Hippocampal formation (tissue), 2 donors: ENCODE data around the gene RPL34.

Experiments used
- DNase-seq, 2 donors: peaks; one replicate each; lab custom pipeline; 2025; lab: John Stamatoyannopoulos, UW

RPL34 gene

GRCh38 chr4:108624263-108625056 is 4.1 kb downstream of the RPL34 start:
- no peak for DNase-seq

GRCh38 chr4:108626056-108626455 is 5.7 kb downstream of the RPL34 start:
- DNase-seq = no peak

- DNase-seq = no peak
Observed at GRCh38 chr4:108628411-108628810, 8.0 kb downstream of the RPL34 start.

- no peak for DNase-seq
Observed at GRCh38 chr4:108635070-108635655, 14.8 kb downstream of the RPL34 start.

GRCh38 chr4:108636246-108636645 is 15.9 kb downstream of the RPL34 start:
- DNase-seq = no peak

GRCh38 chr4:108637856-108638255 is 17.5 kb downstream of the RPL34 start:
- DNase-seq = no peak

GRCh38 chr4:108644237-108644636 is 23.9 kb downstream of the RPL34 start:
- DNase-seq = no peak

- DNase-seq = no peak
Observed at GRCh38 chr4:108646706-108647105, 26.3 kb downstream of the RPL34 start.

GRCh38 chr4:108649863-108650211 is 29.5 kb downstream of the RPL34 start:
- no peak for DNase-seq

- DNase-seq = peak; percentile 89 to 97
Observed at GRCh38 chr4:108650212-108651013, 30.0 kb downstream of the RPL34 start, which contains the start of gene OSTC. OSTC (plus strand) TSS chr4:108650599; CDS start chr4:108650656, 57 bp downstream.

GRCh38 chr4:108651014-108651791 is 30.8 kb downstream of the RPL34 start:
- no peak for DNase-seq

GRCh38 chr4:108662629-108663028 is 42.3 kb downstream of the RPL34 start:
- no peak for DNase-seq

- no peak for DNase-seq
Observed at GRCh38 chr4:108674356-108674977, 54.1 kb downstream of the RPL34 start.
